Neuronal stem cell (in vitro differentiated cells): ENCODE results near the gene TRPC6.
A peak's percentile ranks its signal among the peaks of the same experiment; 100 is the strongest.

Source experiments
- DNase-seq: peaks from one replicate; pipeline ENCODE4 v3.0.0-alpha.2; 2013; ENCODE audit warnings: low spot score
- H2AFZ ChIP-seq: one replicate; pipeline ENCODE4 v1.6.1; 2013; ENCODE audit warnings: mild to moderate bottlenecking, low read length, inconsistent platforms
- H2AK5ac ChIP-seq: 2 replicates; pipeline ENCODE4 v1.6.1; 2013; ENCODE audit warnings: low read depth, mild to moderate bottlenecking, inconsistent platforms, low read length, moderate library complexity, mixed read lengths
- H2BK120ac ChIP-seq: 2 replicates; pipeline ENCODE4 v1.6.1; 2013; ENCODE audit warnings: low read depth, mild to moderate bottlenecking, inconsistent platforms, low read length, moderate library complexity, mixed read lengths
- H2BK12ac ChIP-seq: one replicate; pipeline ENCODE4 v1.6.1; 2013; ENCODE audit warnings: low read length, inconsistent platforms
- H2BK15ac ChIP-seq: 2 replicates; pipeline ENCODE4 v1.6.1; 2013; ENCODE audit warnings: mild to moderate bottlenecking, low read length, inconsistent platforms, mixed read lengths
- H2BK5ac ChIP-seq: one replicate; pipeline ENCODE4 v1.6.1; 2013; ENCODE audit warnings: inconsistent platforms, mild to moderate bottlenecking, low read length, moderate library complexity
- H3K14ac ChIP-seq: one replicate; pipeline ENCODE4 v1.6.1; 2013; ENCODE audit warnings: low read length, inconsistent platforms
- H3K18ac ChIP-seq: 2 replicates; pipeline ENCODE4 v1.6.1; 2013; ENCODE audit warnings: low read length, inconsistent platforms
- H3K23ac ChIP-seq: 2 replicates; pipeline ENCODE4 v1.6.1; 2013; ENCODE audit warnings: low read depth, mild to moderate bottlenecking, mixed read lengths, low read length, inconsistent platforms; ENCODE audit not compliant: poor library complexity
- H3K27ac ChIP-seq: replicated peaks from 3 replicates; pipeline ENCODE4 v1.5.1; 2013; ENCODE audit warnings: low read length, inconsistent platforms
- H3K27me3 ChIP-seq, 3 experiments: 2 replicates each; pipeline ENCODE4 v1.6.1; 2013; ENCODE audit warnings: low read length in 3 of 3, mild to moderate bottlenecking in 2 of 3, inconsistent platforms in 1 of 3, low read depth in 1 of 3, mixed read lengths in 1 of 3, moderate library complexity in 1 of 3; ENCODE audit not compliant: control insufficient read depth in 3 of 3, insufficient read depth in 3 of 3
- H3K36me3 ChIP-seq, 2 donors: replicated peaks in 1 of 2; 2 replicates each; pipeline ENCODE4 v1.6.1; 2013; ENCODE audit warnings: low read length in 2 of 2; ENCODE audit not compliant: control insufficient read depth in 2 of 2, insufficient read depth in 2 of 2
- H3K4ac ChIP-seq: 2 replicates; pipeline ENCODE4 v1.6.1; 2013; ENCODE audit warnings: inconsistent platforms, mild to moderate bottlenecking, low read length, moderate library complexity
- H3K4me1 ChIP-seq, 2 donors: 1 replicate in 1 of 2; 2 replicates in 1 of 2; pipeline ENCODE4 v1.6.1; 2013; ENCODE audit warnings: low read length in 2 of 2, low read depth in 1 of 2; ENCODE audit not compliant: control insufficient read depth in 2 of 2, insufficient read depth in 1 of 2
- H3K4me2 ChIP-seq: one replicate; pipeline ENCODE4 v1.6.1; 2013; ENCODE audit warnings: mild to moderate bottlenecking, low read length, inconsistent platforms; ENCODE audit not compliant: insufficient read depth, poor library complexity, severe bottlenecking
- H3K4me3 ChIP-seq, 2 donors: 2 replicates each; pipeline ENCODE4 v1.5.1; 2013; ENCODE audit warnings: low read length in 2 of 2, mild to moderate bottlenecking in 2 of 2, inconsistent platforms in 1 of 2, moderate library complexity in 1 of 2
- H3K79me1 ChIP-seq: one replicate; pipeline ENCODE4 v1.6.1; 2013; ENCODE audit warnings: low read depth, mild to moderate bottlenecking, inconsistent platforms, low read length, moderate library complexity
- H3K9ac ChIP-seq: one replicate; pipeline ENCODE4 v1.6.1; 2013; ENCODE audit warnings: mild to moderate bottlenecking, low read depth, low read length, inconsistent platforms; ENCODE audit not compliant: poor library complexity
- H3K9me3 ChIP-seq, 2 donors: replicated peaks in 1 of 2; 2 replicates each; pipeline versions ENCODE3 to v1.6.1; 2013; ENCODE audit warnings: low read length in 2 of 2, mild to moderate bottlenecking in 2 of 2, inconsistent platforms in 1 of 2, low read depth in 1 of 2, mixed read lengths in 1 of 2, moderate library complexity in 1 of 2; ENCODE audit not compliant: control insufficient read depth in 2 of 2, insufficient read depth in 1 of 2
- H4K8ac ChIP-seq: one replicate; pipeline ENCODE4 v1.6.1; 2013; ENCODE audit warnings: low read depth, mild to moderate bottlenecking, inconsistent platforms, low read length, moderate library complexity
- H4K91ac ChIP-seq: one replicate; pipeline ENCODE4 v1.6.1; 2013; ENCODE audit warnings: low read length, low read depth, mild to moderate bottlenecking, inconsistent platforms; ENCODE audit not compliant: poor library complexity
- WGBS, 2 donors: extraction: QIAGEN DNeasy Blood & Tissue Kit; methylation state at CpG; one replicate each; pipeline ENCODE4 v1.1.7; 2013; ENCODE audit warnings: missing lambda C conversion rate in 2 of 2, mixed read lengths in 1 of 2; ENCODE audit not compliant: insufficient read length in 2 of 2, insufficient replicate concordance in 1 of 2; ENCODE audit errors: extremely low coverage in 2 of 2; 5-methylcytosine and 5-hydroxymethylcytosine counted together

Gene TRPC6

DNA sequence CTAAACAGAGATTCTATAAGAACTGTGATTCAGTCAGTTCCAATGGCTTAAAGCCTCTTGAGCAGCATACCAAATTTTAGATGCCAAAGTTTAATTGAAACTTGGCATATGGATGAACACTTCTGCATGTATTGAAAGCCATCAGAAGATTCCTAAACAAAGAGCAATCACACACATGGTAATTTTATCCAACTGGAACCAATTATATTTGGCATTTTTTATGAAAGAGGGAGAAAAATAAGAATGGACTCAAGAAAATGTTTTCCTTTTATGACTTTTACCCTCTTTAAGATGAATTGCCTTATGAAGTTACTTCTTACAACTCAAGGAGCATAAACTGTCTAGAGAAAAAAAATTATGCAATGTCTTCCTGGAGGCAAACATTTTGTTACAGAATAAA is 7.4 kb downstream of the TRPC6 start:
- Histone ChIP-seq H3K4ac (no peak overlapping the region), H3K4me3 (no peak overlapping the region), H2AFZ (no peak overlapping the region), H2BK5ac (no peak overlapping the region), H4K8ac (no peak overlapping the region), H3K14ac (no peak overlapping the region), H3K23ac (no peak overlapping the region), H3K27me3 (peaks cover 0 to 7% (median 0%) of the 10 kb centered on the region in 3 experiments), H3K9ac (no peak overlapping the region), H2BK120ac (no peak overlapping the region), H3K27ac (no peak overlapping the region), H3K9me3 (no peaks in the 10 kb centered on the region), H2BK15ac (no peak overlapping the region), H2BK12ac (no peak overlapping the region), H4K91ac (no peak overlapping the region), H2AK5ac (no peak overlapping the region), H3K79me1 (no peaks in the 10 kb centered on the region), H3K36me3 (no peaks in the 10 kb centered on the region), H3K4me1 (peaks cover 0 to 5% of the 10 kb centered on the region in 2 donors), H3K4me2 (no peak overlapping the region), H3K18ac (no peak overlapping the region)
- DNase-seq = no peak

DNA sequence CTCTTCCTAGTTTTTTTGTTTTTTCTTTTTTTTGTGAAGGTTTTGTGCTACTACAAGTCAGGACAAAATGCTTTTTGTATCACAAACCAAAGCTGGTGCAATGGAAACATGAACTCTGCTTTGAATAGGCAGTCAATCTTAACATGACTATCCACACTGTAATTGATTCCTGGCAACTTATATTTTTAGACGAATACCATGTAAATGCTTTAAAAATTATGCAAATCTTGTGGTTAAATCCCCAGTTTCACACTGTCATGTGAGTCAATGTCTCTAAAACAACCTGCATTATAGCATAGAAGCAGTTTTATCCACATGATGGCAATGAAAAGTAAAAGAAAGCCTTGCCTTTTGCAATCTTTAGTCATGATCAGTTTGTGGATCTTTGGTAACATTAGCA is 8.9 kb downstream of the TRPC6 start:
- Histone ChIP-seq H3K4me1 (peaks cover 0 to 5% of the 10 kb centered on the region in 2 donors), H2BK120ac (no peak overlapping the region), H3K36me3 (no peaks in the 10 kb centered on the region), H4K8ac (no peak overlapping the region), H4K91ac (no peak overlapping the region), H3K4me3 (no peak overlapping the region), H2AFZ (no peak overlapping the region), H3K14ac (no peak overlapping the region), H3K4ac (no peak overlapping the region), H2BK12ac (no peak overlapping the region), H3K27ac (no peak overlapping the region), H2BK5ac (no peak overlapping the region), H3K79me1 (no peaks in the 10 kb centered on the region), H3K9me3 (no peaks in the 10 kb centered on the region), H2BK15ac (no peak overlapping the region), H3K18ac (no peak overlapping the region), H3K9ac (no peak overlapping the region), H2AK5ac (no peak overlapping the region), H3K23ac (no peak overlapping the region), H3K4me2 (no peak overlapping the region), H3K27me3 (no peaks in the 10 kb centered on the region)
- whole genome bisulfite sequencing, 2 donors = no CpG with 5 or more reads among the region's 1 CpG
- DNase-seq = no peak

DNA sequence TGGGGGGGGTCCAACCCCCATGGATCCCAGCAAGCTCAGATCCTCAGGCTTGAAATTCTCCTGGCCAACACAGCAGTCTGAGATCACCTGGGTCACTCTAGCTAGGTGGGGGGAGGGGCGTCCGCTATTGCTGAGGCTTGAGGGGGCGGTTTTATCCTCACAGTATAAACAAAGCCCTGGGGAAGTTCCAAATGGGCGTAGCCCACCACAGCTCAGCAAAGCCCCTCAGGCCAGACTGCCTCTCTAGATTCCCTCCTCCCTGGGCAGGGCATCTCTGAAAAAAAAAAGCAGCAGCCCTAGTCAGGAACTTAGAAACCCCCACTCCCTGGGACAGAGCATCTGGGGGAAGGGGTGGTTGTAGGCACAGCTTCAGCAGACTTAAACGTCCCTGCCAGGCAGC is 16.7 kb downstream of the TRPC6 start:
- Histone ChIP-seq H2BK5ac (peak overlapping the region; percentile 53), H2AK5ac (no peak overlapping the region), H2BK12ac (no peak overlapping the region), H3K4me2 (no peak overlapping the region), H3K9me3 (no peaks in the 10 kb centered on the region), H3K27ac (no peak overlapping the region), H3K27me3 (no peaks in the 10 kb centered on the region), H3K4me3 (no peak overlapping the region), H2BK120ac (no peak overlapping the region), H3K4ac (no peak overlapping the region), H3K18ac (no peak overlapping the region), H3K23ac (no peak overlapping the region), H3K4me1 (peaks cover 0 to 6% of the 10 kb centered on the region in 2 donors), H3K36me3 (no peaks in the 10 kb centered on the region), H3K14ac (no peak overlapping the region), H4K91ac (no peak overlapping the region), H3K9ac (no peak overlapping the region), H2BK15ac (no peak overlapping the region), H2AFZ (no peak overlapping the region), H3K79me1 (no peaks in the 10 kb centered on the region), H4K8ac (no peak overlapping the region)
- peak; percentile 59 for DNase-seq
- no CpG with 5 or more reads among the region's 5 CpGs for WGBS, 2 donors

DNA sequence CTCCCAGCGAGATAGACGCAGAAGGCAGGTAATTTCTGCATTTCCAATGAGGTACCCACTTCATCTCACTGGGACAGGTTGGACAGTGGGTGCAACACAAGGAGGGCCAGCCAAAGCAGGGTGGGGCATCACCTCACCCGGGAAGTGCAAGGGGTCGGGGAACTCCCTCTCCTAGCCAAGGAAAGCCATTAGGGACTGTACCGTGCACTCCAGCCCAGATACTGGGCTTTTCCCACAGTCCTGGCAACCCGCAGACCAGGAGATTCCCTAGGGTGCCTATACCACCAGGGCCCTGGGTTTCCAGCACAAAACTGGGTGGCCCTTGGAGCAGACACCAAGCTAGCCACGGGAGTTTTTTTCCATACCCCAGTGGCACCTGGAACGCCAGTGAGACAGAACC is 17.2 kb downstream of the TRPC6 start:
- Histone ChIP-seq H4K8ac (no peak overlapping the region), H3K27ac (no peak overlapping the region), H2AK5ac (peak overlapping the region; percentile 46), H2BK5ac (peak overlapping the region; percentile 53), H3K4me1 (peaks cover 0 to 6% of the 10 kb centered on the region in 2 donors), H3K4ac (no peak overlapping the region), H3K36me3 (no peaks in the 10 kb centered on the region), H4K91ac (no peak overlapping the region), H2BK12ac (peak overlapping the region; percentile 84), H3K23ac (no peak overlapping the region), H2BK120ac (no peak overlapping the region), H2BK15ac (no peak overlapping the region), H3K18ac (peak overlapping the region; percentile 19), H3K9ac (no peak overlapping the region), H3K79me1 (no peaks in the 10 kb centered on the region), H3K4me2 (no peak overlapping the region), H3K14ac (no peak overlapping the region), H3K4me3 (no peak overlapping the region), H3K27me3 (no peaks in the 10 kb centered on the region), H2AFZ (no peak overlapping the region), H3K9me3 (no peaks in the 10 kb centered on the region)
- no CpG with 5 or more reads among the region's 8 CpGs for WGBS, 2 donors
- no peak for DNase-seq
